Left colon (tissue), 2 donors: ENCODE results near the gene MAP1S. TPM values are rescaled to one million over a fixed set of nuclear protein-coding genes. Genes with fewer than 3 reads are reported as not detected.
"Not testable (repeated sequence)": the region's sequence is repeated elsewhere in the genome, so short reads cannot be mapped to it uniquely, and the experiment has no call there.

Experiments
- ATAC-seq: fragments of 200-7000 bp; cut with Tn5 transposase; one replicate; pipeline ENCODE4 v1.9.1; 2020; ENCODE audit warnings: mild to moderate bottlenecking, moderate library complexity
- DNase-seq, 2 donors: peaks; one replicate each; pipeline ENCODE4 v3.0.0-alpha.2; 2020
- intact Hi-C, 2 donors: fragments of 100-400 bp; cut with DNase I in 1 of 2; cut with micrococcal nuclease in 1 of 2; formaldehyde crosslinking; loops; one replicate each; pipeline versions ENCODE4 v1.11.2 to v1.14.0; 2022; cut with DNase I, micrococcal nuclease
- total RNA-seq, 2 donors: library from RNA; stranded (reverse); fragmentation: NEBNext Ultra II Directional; extraction: Animal tissue kit (Norgen Biotek cat#: 25700); gene quantifications; one replicate each; pipeline ENCODE4 v1.2.1, GENCODE V29; 2021
- donor health status: DM: no; HTN: no; CAD: no.
- donor health status: DM: yes; HTN: yes; CAD: no.

MAP1S gene
- total RNA-seq, 2 donors from 2014 or later = 39.9 to 43.5 TPM

DNA sequence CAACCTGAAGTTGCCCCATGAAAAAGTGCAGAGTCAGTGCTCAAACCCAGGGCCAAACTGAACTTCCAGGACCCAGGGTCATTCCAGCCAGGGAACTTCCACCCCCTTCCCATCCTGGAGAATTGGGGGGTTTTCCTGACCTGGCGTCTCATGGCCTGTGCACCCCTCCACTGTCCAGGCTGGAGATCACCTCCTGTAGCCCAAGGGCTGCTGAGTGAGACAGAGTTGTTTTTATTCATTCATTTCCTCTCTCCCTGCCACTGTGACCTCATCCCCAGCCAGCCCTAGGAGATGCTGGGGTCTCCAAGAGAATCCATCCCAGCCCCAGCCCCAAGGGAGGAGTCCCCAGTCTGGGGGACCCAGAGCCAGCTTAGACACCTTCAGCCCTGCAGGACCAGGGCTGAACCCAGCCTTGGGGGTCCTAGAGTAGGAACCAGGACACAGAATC is 36.2 kb downstream of the MAP1S start:
- DNase-seq (no peak), ATAC-seq (no peak)
- intact Hi-C loops = no loop called here

DNA sequence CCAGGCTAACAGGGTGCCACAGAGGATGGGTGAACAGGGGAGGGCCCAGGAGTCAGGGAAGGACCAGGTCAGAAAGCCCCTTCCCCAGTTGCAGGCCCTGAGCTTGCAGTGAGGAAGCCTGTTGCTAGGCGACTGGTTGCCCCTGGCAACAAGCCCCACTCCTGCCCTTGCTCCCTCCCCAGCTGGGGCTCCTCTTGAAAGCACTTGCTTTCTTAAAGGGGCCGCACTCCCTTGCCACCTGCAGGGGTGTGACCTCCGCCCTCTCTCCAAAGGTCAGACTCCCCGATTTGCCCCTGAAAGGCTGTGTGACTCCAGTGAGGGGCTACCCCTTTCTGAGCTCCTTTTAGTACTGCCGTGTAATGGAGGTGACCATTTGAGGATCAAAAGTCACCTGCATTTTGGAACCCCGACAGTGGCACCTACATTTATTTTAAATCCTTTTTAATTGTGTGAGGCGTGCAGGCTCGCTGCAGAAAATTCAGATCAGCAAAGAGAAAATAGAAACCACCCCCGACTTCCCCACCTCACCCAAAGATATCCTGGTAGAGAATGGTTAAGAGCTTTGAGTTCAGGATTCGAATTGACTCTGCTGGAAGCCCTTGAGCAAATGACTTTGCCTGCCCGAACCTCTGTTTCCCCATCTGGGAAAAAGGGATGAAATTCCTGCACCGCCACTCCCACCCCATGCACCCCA is 36.8 kb downstream of the MAP1S start:
- intact Hi-C loops = no loop called here
- ATAC-seq (peak; percentile 25), DNase-seq (peak in 1 of 2 donors; percentile 61)

- intact Hi-C loops = no loop called here
- peak; percentile 77 for ATAC-seq
- DNase-seq = peak; percentile 54 to 57
These were observed 37.8 kb downstream of the MAP1S start for GRCh38 chr19:17757125-17757524.

DNA sequence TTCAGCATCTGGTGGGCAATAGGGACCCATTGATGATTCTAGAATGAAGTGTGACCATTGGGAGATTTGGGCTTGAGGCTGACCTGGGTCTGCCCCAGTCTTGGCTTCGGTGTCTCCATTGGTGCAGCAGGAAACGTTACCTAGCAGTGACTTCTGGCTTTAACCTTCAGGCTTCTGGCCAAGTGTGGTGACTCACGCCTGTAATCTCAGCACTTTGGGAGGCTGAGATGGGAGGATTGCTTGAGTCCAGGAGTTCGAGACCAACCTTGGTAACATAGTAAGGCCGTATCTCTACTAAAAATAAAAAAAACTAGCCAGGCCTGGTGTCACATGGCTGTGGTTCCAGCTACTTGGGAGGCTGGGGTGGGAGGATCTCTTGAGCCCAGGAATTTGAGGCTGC is 39.2 kb downstream of the MAP1S start:
- ATAC-seq = no peak
- intact Hi-C loops = no loop called here
- no peak for DNase-seq

DNA sequence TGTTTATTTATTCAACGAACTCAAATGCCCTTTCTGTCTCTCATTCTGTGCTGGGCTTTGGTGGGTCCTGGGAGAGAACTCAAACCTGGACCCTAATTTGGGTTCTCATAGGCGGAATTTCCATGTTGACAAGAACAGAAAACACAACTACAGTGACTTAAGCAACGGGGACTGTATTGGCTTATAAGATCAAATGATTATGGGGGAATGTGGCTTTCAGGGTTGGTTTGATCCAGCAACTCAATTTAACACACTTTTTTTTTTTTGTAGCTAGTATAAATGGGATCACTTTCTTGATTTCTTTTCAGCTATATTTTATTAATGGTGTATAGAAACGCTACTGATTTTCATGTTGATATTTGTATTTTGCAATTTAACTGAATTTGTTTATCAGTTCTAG is 41.9 kb downstream of the MAP1S start:
- DNase-seq (no peak), ATAC-seq (no peak)
- intact Hi-C loops = loop anchor here in 1 of 2 donors (10.0 kb wide), 1 partner anchor 56 kb away; no protein-coding TSS in a partner anchor

- DNase-seq = peak in 1 of 2 donors; percentile 53
- no peak for ATAC-seq
- intact Hi-C loops = loop anchor here in 1 of 2 donors (10.0 kb wide), 1 partner anchor 58 kb away; no protein-coding TSS in a partner anchor
These were observed 43.4 kb downstream of the MAP1S start for GRCh38 chr19:17762505-17763229.

DNA sequence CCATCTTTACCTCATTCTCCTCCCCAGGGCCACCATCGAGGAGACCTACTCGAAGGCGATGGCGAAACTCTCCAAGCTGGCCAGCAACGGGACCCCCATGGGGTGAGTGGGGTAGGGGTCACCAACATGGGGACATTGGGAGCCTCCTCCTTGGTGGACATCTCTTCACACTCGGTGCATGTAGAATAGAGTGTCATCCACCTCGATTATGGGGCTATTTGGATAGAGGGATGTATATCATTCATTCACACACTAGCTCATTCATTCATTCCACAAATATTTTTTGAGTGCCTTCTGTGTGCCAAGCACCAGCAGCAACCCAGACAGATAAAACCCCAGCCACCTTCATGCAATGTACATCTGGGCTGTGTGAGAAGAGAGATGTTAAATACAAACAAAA is 45.1 kb downstream of the MAP1S start:
- intact Hi-C loops = loop anchor here in 1 of 2 donors (10.0 kb wide), 1 partner anchor 60 kb away; no protein-coding TSS in a partner anchor
- ATAC-seq (no peak), DNase-seq (no peak)

DNA sequence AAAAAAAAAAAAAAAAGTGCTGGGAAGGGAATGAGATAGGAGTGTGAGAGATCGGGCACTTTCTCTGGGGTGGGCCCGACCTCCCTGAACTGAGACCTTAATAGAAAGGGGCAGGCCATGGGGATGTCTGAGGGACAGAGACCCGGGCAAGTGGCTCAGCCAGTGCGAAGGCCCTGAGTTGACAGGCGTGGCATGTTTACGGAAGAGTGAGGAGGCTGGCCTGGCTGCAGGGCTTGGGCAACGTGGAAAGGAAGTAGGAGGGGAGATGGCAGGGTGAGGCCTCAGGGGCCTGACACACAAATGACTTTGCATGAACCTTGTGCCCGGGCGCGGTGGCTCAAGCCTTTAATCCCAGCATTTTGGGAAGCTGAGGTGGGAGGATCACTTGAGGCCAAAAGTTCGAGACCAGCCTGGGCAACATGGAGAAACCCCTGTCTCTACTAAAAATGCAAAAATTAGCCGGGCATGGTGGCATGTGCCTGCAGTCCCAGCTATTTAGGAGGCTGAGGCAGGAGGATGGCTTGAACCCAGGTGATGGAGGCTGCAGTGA is 45.9 kb downstream of the MAP1S start:
- ATAC-seq (peak; percentile 88), DNase-seq (peak; percentile 82 to 92)
- intact Hi-C loops = loop anchor here in 1 of 2 donors (10.0 kb wide), 1 partner anchor 60 kb away; no protein-coding TSS in a partner anchor

DNA sequence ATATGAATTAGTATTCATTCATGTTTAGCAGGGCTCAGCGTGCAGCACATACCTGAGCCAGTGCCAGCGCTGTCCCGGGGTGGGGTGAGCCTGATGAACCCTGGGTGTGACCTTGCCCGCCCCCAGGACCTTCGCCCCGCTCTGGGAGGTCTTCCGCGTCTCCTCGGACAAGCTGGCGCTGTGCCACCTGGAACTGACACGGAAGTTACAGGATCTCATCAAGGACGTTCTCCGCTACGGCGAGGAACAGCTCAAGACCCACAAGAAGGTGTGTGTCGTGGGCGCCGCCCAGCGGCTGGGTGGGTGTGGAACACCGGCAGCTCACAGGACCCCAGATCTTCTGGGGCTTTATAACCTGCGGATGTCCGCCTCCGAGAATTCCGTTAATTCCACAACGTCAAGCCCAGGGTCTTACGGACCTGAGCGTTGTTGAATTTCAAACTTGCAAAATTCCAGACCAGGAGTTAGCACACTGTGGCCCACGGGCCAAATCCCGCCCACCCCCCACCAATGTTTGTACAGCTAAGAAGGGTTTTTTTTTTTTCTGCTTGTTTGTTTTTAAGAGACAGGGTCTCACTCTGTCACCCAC is 47.4 kb downstream of the MAP1S start:
- DNase-seq (peak; percentile 97 to 98), ATAC-seq (peak; percentile 89)
- intact Hi-C loops = loop anchor here in 1 of 2 donors (10.0 kb wide), 1 partner anchor 62 kb away; no protein-coding TSS in a partner anchor

DNA sequence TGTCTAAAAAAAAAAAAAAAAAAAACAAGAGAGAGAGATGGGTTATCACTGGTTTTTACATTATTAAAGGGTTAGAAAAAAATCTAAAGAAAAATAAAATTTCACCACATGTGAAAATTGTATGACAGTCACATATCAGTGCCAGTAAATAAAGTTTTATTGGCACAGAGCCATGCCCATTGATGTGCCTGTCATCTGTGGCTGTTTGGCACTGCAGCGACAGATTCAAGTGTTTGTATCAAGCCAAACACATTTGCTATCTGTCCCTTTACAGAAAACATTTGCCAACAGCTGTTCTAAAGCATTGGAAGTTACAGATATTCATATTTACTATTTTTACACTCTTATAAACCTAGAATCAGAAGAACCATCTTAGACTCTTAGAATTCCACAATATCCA is 48.3 kb downstream of the MAP1S start:
- no peak for DNase-seq
- ATAC-seq = no peak
- intact Hi-C loops = loop anchor here in 1 of 2 donors (10.0 kb wide), 1 partner anchor 63 kb away; no protein-coding TSS in a partner anchor

- intact Hi-C loops = no loop called here
- no peak for DNase-seq
- ATAC-seq = no peak
These were observed 51.3 kb downstream of the MAP1S start for GRCh38 chr19:17770613-17771012.

DNA sequence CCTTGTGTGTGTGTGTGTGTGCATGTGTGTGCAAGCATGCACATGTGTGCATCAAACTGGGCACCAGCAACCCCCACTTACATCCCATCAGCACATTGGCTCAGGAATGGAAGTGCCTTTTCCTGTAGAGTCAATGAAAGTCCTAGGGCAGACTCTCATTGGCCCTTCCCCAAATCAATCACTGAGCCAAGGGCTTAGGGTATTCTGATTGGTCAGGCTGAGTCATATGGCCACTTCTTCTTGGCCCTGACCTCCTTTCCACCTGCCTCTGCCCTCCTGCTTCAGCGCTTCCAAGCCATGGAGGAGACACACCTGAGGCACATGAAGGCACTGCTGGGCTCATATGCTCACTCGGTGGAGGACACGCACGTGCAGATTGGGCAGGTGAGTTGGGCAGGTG is 52.9 kb downstream of the MAP1S start:
- intact Hi-C loops = no loop called here
- ATAC-seq (no peak), DNase-seq (no peak)

DNA sequence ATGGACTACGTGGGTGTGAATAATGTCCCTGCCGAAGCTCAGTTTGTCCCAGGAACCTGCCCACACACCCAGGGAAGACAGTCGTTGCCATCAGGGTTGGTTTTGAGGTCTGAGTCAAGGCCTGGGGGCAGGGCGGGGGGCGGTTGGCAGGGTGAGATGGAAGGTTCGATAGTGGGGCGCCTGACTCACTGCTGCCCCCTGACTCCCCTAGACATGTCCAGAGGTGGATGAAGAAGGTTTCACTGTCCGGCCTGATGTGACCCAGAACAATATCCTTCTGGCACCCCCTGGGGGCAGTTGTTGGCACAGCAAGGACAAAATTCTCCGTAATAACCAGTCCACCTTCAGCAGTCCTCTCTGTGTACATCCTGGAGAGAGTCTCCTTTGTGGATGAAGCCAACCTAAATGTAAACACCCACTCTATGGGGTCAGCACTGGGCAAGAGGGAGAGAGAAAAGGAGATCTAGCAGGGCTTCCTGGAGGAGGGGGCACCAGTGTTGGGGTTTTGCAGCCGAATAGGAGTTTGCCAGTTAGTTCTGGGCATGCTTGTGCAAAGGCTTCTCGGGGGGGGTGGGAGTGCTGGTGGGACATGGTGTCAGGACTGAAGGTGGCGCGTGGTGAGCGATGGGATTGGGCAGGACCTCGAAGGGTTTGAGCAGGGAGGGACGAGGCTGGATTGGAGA is 56.1 kb downstream of the MAP1S start:
- DNase-seq (peak in 1 of 2 donors; percentile 51), ATAC-seq (no peak)
- intact Hi-C loops = no loop called here

GRCh38 chr19:17775991-17776803 is 56.9 kb downstream of the MAP1S start:
- DNase-seq (no peak), ATAC-seq (no peak)
- intact Hi-C loops = no loop called here

- DNase-seq, intact Hi-C loops, ATAC-seq: not testable (repeated sequence)
These were observed 58.6 kb downstream of the MAP1S start for GRCh38 chr19:17777840-17778239.

- DNase-seq = peak; percentile 84 to 88
- intact Hi-C loops = no loop called here
- peak; percentile 92 for ATAC-seq
These were observed 59.1 kb downstream of the MAP1S start for GRCh38 chr19:17778251-17778967.
